Adrenal gland (tissue), 5 donors: ENCODE measurements around the gene CLMN.

Experiments used
- CTCF ChIP-seq, 6 experiments: fragments of 450-650 bp in 4 of 6; fragments of 200-600 bp in 2 of 6; sonication (generic) in 1 of 6; IDR thresholded peaks; 1 replicate in 5 of 6; 2 replicates in 1 of 6; pipeline versions ENCODE4 v1.5.1 to v1.8.0; 2016 to 2021; ENCODE audit warnings: antibody characterized with exemption in 6 of 6, mild to moderate bottlenecking in 2 of 6, moderate library complexity in 1 of 6
- POLR2A ChIP-seq, 2 donors: fragments of 450-650 bp; IDR thresholded peaks; one replicate each; pipeline ENCODE4 v1.6.1; 2017; ENCODE audit warnings: antibody characterized with exemption in 2 of 2, mild to moderate bottlenecking in 2 of 2, moderate library complexity in 1 of 2
- donor health status: DM: no; HTN: no; CAD: no.

DNA sequence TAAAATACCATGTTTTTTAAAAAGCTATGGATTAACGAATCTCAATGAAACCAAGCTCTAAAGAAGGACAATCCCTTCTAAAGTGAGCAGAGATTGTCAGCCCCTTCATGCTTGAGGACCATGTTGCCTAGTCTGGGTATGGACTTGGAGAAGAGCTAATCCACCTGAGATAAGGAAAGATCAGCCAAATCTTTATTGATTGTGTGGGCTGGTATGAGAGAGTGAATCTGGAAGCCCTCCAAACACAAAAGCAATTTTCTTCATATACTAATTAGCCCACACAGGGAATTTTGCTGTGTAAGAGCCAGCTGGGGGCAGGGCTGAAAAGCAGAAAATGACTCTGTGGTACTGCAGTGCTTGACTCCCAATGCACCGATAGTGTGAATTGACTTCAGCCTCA lies 115.0 kb downstream of the CLMN start:
- TF ChIP-seq CTCF (IDR thresholded peaks at IDR 0.05) (no peak), POLR2A (IDR thresholded peaks at IDR 0.05) (no peak)
